NCI-H82 treated with DMSO at 0.1 percent for 48 hours (cell line): ENCODE results near the gene B3GALT2.
A peak's percentile ranks its signal among the peaks of the same experiment; 100 is the strongest.

Experiments used
- DNase-seq: peaks from one replicate; lab custom pipeline; 2025; ENCODE audit not compliant: unreplicated experiment; lab: John Stamatoyannopoulos, UW

The B3GALT2 gene

GRCh38 chr1:193183019-193183627 is 3.3 kb downstream of the B3GALT2 start:
- DNase-seq, result peak; percentile 71

GRCh38 chr1:193181985-193182384 is 4.4 kb downstream of the B3GALT2 start:
- DNase-seq, result no peak

- DNase-seq, result no peak
Measured at GRCh38 chr1:193181536-193181935, 4.9 kb downstream of the B3GALT2 start.

- no peak for DNase-seq
Measured at GRCh38 chr1:193179094-193179493, 7.3 kb downstream of the B3GALT2 start.

GRCh38 chr1:193176788-193177187 is 9.6 kb downstream of the B3GALT2 start:
- DNase-seq, result no peak

GRCh38 chr1:193176113-193176512 is 10.3 kb downstream of the B3GALT2 start:
- DNase-seq, result no peak

- no peak for DNase-seq
Measured at GRCh38 chr1:193157360-193157759, 29.1 kb downstream of the B3GALT2 start.

GRCh38 chr1:193156822-193157142 is 29.6 kb downstream of the B3GALT2 start:
- no peak for DNase-seq

GRCh38 chr1:193156117-193156821 is 30.1 kb downstream of the B3GALT2 start:
- no peak for DNase-seq

GRCh38 chr1:193144999-193145398 is 41.4 kb downstream of the B3GALT2 start:
- DNase-seq, result no peak

- DNase-seq, result no peak
Measured at GRCh38 chr1:193144361-193144938, 42.0 kb downstream of the B3GALT2 start.

GRCh38 chr1:193143285-193143684 is 43.1 kb downstream of the B3GALT2 start:
- no peak for DNase-seq

GRCh38 chr1:193142409-193142808 is 44.0 kb downstream of the B3GALT2 start:
- DNase-seq, result no peak

- DNase-seq, result no peak
Measured at GRCh38 chr1:193141804-193142203, 44.6 kb downstream of the B3GALT2 start.

GRCh38 chr1:193140254-193140653 is 46.2 kb downstream of the B3GALT2 start:
- DNase-seq, result no peak

GRCh38 chr1:193131266-193131860 is 55.0 kb downstream of the B3GALT2 start:
- no peak for DNase-seq
